SK-N-SH (cell line): ENCODE measurements around the gene MBLAC1. TPM values are rescaled to one million over a fixed set of nuclear protein-coding genes. Genes with fewer than 3 reads are reported as not detected.

ENCODE experiments used
- CTCF ChIA-PET: fragments of 300-600, 350-600 bp; formaldehyde crosslinking; extraction: SDS; loops from one replicate; lab custom pipeline; 2021; lab: Yijun Ruan, JAX
- POLR2A ChIA-PET: fragments of 350-600 bp; sonication (Branson Sonifier 250); formaldehyde crosslinking; extraction: SDS; loops from one replicate; lab custom pipeline; 2020; ENCODE audit warnings: antibody characterized with exemption, inconsistent platforms; lab: Yijun Ruan, JAX
- DNase-seq: peaks from one replicate; pipeline ENCODE4 v3.0.0; 2012
- H2AFZ ChIP-seq: fragments of 200-600 bp; sonication (generic); 2 replicates; pipeline ENCODE4 v1.8.1; 2016; ENCODE audit warnings: antibody characterized with exemption, mild to moderate bottlenecking, low read depth
- H3F3A ChIP-seq: fragments of 200-600 bp; sonication (generic); replicated peaks from 2 replicates; pipeline ENCODE3; 2016; ENCODE audit warnings: antibody characterized with exemption, mild to moderate bottlenecking; ENCODE audit not compliant: insufficient read depth
- H3K27ac ChIP-seq, 2 experiments: fragments of 200-500 bp in 1 of 2; fragments of 200-600 bp in 1 of 2; sonication (Bioruptor generic) in 1 of 2; sonication (generic), shearing (Covaris generic) in 1 of 2; 2 replicates each; pipeline versions ENCODE4 v1.5.1 to v1.6.1; 2014 to 2016; ENCODE audit warnings: low read depth in 2 of 2, inconsistent platforms in 1 of 2, low read length in 1 of 2, mild to moderate bottlenecking in 1 of 2, mixed read lengths in 1 of 2
- H3K27me3 ChIP-seq: fragments of 200-600 bp; sonication (generic), shearing (Covaris generic); 2 replicates; pipeline ENCODE4 v1.6.1; 2016; ENCODE audit warnings: mixed run types; ENCODE audit not compliant: insufficient read depth
- H3K36me3 ChIP-seq, 2 experiments: fragments of 200-500 bp in 1 of 2; fragments of 200-600 bp in 1 of 2; sonication (Bioruptor generic) in 1 of 2; sonication (generic) in 1 of 2; replicated peaks in 1 of 2; 2 replicates each; pipeline versions ENCODE3 to v1.5.1; 2014 to 2016; ENCODE audit warnings: low read length in 1 of 2, mild to moderate bottlenecking in 1 of 2; ENCODE audit not compliant: insufficient read depth in 2 of 2, control insufficient read depth in 1 of 2
- H3K4me1 ChIP-seq, 2 experiments: fragments of 200-500 bp in 1 of 2; fragments of 200-600 bp in 1 of 2; sonication (Bioruptor generic) in 1 of 2; sonication (generic), shearing (Covaris generic) in 1 of 2; 2 replicates each; pipeline versions ENCODE4 v1.5.1 to v1.6.1; 2014 to 2016; ENCODE audit warnings: low read depth in 1 of 2, low read length in 1 of 2, mixed run types in 1 of 2; ENCODE audit not compliant: insufficient read depth in 2 of 2, control insufficient read depth in 1 of 2
- H3K4me2 ChIP-seq: fragments of 200-600 bp; sonication (generic), shearing (Covaris generic); 2 replicates; pipeline ENCODE4 v1.6.1; 2017; ENCODE audit warnings: mixed run types
- H3K4me3 ChIP-seq, 2 experiments: fragments of 200-500 bp in 1 of 2; fragments of 200-600 bp in 1 of 2; sonication (Bioruptor generic) in 1 of 2; sonication (generic), shearing (Covaris generic) in 1 of 2; 2 replicates each; pipeline versions ENCODE4 v1.5.1 to v1.8.1; 2014 to 2016; ENCODE audit warnings: low read depth in 2 of 2, inconsistent platforms in 1 of 2, low read length in 1 of 2, mild to moderate bottlenecking in 1 of 2, mixed read lengths in 1 of 2, moderate library complexity in 1 of 2
- H3K79me2 ChIP-seq: fragments of 200-600 bp; sonication (generic); 2 replicates; pipeline ENCODE4 v1.8.1; 2017; ENCODE audit warnings: mild to moderate bottlenecking; ENCODE audit not compliant: insufficient read depth
- H3K9ac ChIP-seq: fragments of 200-600 bp; sonication (generic); 2 replicates; pipeline ENCODE4 v1.6.1; 2017; ENCODE audit warnings: mixed run types
- H3K9me2 ChIP-seq: fragments of 200-600 bp; sonication (generic); 2 replicates; pipeline ENCODE4 v1.6.1; 2017; ENCODE audit warnings: mixed run types
- H3K9me3 ChIP-seq: fragments of 200-600 bp; sonication (generic); 2 replicates; pipeline ENCODE4 v1.6.1; 2017; ENCODE audit warnings: mixed run types, mild to moderate bottlenecking, moderate library complexity
- H4K20me1 ChIP-seq: fragments of 200-600 bp; sonication (generic); 2 replicates; pipeline ENCODE4 v1.6.1; 2017; ENCODE audit warnings: mild to moderate bottlenecking, mixed run types; ENCODE audit not compliant: insufficient read depth
- CHD2 ChIP-seq: fragments of 150-350 bp; IDR thresholded peaks from 2 replicates; pipeline ENCODE4 v1.6.1; 2018; ENCODE audit warnings: low read length; ENCODE audit not compliant: partially characterized antibody
- EP300 ChIP-seq, 2 experiments: IDR thresholded peaks; 2 replicates each; pipeline versions ENCODE4 v1.4.0 to v1.6.1; 2012; ENCODE audit warnings: borderline replicate concordance in 1 of 2, low read depth in 1 of 2, low read length in 1 of 2
- FOXM1 ChIP-seq: IDR thresholded peaks from 2 replicates; pipeline ENCODE4 v1.4.0; 2012; ENCODE audit warnings: low read depth, mild to moderate bottlenecking
- GABPA ChIP-seq: IDR thresholded peaks from 2 replicates; pipeline ENCODE4 v1.4.0; 2012; ENCODE audit warnings: low read depth, mild to moderate bottlenecking
- JUND ChIP-seq: IDR thresholded peaks from 2 replicates; pipeline ENCODE4 v1.4.0; 2012
- MEF2A ChIP-seq: IDR thresholded peaks from 2 replicates; pipeline ENCODE4 v1.4.0; 2012; ENCODE audit warnings: low read depth, borderline replicate concordance
- MXI1 ChIP-seq: IDR thresholded peaks from 2 replicates; pipeline ENCODE4 v1.6.1; 2012; ENCODE audit warnings: mild to moderate bottlenecking, low read depth, low read length, improper control_type of control experiment
- POLR2AphosphoS5 ChIP-seq: IDR thresholded peaks from 2 replicates; pipeline ENCODE4 v1.6.1; 2012; ENCODE audit warnings: low read depth, low read length
- SIN3A ChIP-seq: IDR thresholded peaks from 2 replicates; pipeline ENCODE4 v1.6.1; 2012; ENCODE audit warnings: low read depth, mild to moderate bottlenecking, low read length, moderate library complexity, borderline replicate concordance
- WGBS: methylation state at CpG from one replicate; pipeline ENCODE4 v1.1.6; 2017; ENCODE audit warnings: low lambda C conversion rate; 5-methylcytosine and 5-hydroxymethylcytosine counted together
- polyA plus RNA-seq, 3 experiments: library from polyadenylated mRNA; depleted of rRNA; stranded (reverse); fragments of >200 nt; gene quantifications; 2 replicates each; pipeline ENCODE4 v1.2.3, GENCODE V29; 2012
- TF ChIP-seq, protein P1 (sequence below): IDR thresholded peaks from 2 replicates; pipeline ENCODE4 v1.4.0; 2012; ENCODE audit warnings: low read depth
- TF ChIP-seq, protein P2 (sequence below): IDR thresholded peaks from 2 replicates; pipeline ENCODE4 v1.4.0; 2012; ENCODE audit warnings: low read depth, borderline replicate concordance
- TF ChIP-seq, protein P3 (sequence below): IDR thresholded peaks from 2 replicates; pipeline ENCODE4 v1.4.0; 2012; ENCODE audit warnings: low read depth, borderline replicate concordance
- TF ChIP-seq, protein P4 (sequence below): fragments of 150-350 bp; IDR thresholded peaks from 2 replicates; pipeline ENCODE4 v1.6.1; 2016; ENCODE audit warnings: mild to moderate bottlenecking, low read depth, low read length
- TF ChIP-seq, protein P5 (sequence below): IDR thresholded peaks from 2 replicates; pipeline ENCODE4 v1.6.1; 2012; ENCODE audit warnings: mild to moderate bottlenecking, low read depth, low read length, moderate library complexity

Gene MBLAC1
- polyA plus RNA-seq, 1 of the 3 experiments (the other 2 are of a cell fraction), result 4.4 TPM

DNA sequence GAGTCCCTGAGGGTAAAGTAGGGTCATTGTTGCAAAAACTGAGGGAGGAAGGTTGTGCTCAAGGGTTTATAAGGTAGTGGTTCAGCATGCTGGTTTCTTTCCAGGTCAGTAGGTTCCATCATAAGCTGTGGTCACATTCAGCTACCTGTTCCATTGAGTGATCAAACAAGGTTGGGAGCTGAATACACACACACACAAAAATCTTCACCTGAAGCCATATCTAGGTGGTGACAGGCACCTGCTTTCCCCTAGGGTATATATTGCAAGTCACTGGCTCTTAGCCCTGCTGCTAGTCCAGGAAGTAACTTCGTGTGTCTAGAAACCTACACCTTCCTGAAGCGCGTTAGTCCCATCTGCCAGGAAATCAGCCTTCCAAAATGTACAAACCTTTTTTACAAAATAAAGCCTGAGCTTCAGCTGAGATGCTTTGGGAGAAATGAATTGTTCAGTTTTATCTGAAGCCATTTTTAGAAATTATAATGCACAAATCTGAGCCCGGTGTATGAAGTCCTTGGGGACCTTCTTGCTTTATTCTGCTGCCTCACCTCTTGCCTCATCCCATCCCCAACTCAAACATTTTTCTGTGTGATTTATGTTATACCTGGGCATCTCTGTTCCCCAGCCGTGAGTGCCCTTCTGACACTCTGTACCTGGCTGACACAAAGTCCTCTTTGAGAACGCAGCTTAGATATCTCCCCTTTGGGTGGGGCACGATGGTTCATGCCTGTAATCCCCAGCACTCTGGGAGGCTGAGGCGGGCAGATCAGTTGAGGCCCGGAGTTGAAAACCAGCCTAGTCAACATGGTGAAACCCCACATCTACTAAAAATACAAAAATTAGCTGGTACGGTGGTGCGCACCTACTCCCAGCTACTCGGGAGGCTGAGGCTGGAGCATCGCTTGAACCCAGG lies 11.3 kb downstream of the MBLAC1 start:
- ChIA-PET CTCF (interaction anchor here (2.0 to 13.6 kb wide), 3 partner anchors 8 to 77 kb away, joined by 6 to 262 read pairs (median 77); partner anchors contain the start of gene PVRIG), POLR2A (no interaction called here)
- Histone ChIP-seq H3K27ac (no peak overlapping the region), H2AFZ (no peak overlapping the region), H3K9me2 (no peaks in the 10 kb centered on the region), H3K36me3 (no peaks in the 10 kb centered on the region), H3K9ac (no peak overlapping the region), H3K4me2 (no peak overlapping the region), H3K79me2 (no peaks in the 10 kb centered on the region), H3K4me3 (no peak overlapping the region), H3K27me3 (no peaks in the 10 kb centered on the region), H4K20me1 (no peaks in the 10 kb centered on the region), H3F3A (peaks cover 7% of the 10 kb centered on the region), H3K9me3 (no peaks in the 10 kb centered on the region), H3K4me1 (no peaks in the 10 kb centered on the region)
- WGBS, result 80% methylated on average over 13 of the region's 13 CpGs
- DNase-seq, result no peak
- TF ChIP-seq MEF2A (no peak), SIN3A (no peak), POLR2AphosphoS5 (no peak), GABPA (no peak), MXI1 (no peak)
- TF ChIP-seq, protein P1, sequence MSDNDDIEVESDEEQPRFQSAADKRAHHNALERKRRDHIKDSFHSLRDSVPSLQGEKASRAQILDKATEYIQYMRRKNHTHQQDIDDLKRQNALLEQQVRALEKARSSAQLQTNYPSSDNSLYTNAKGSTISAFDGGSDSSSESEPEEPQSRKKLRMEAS, result no peak
- TF ChIP-seq, protein P2, sequence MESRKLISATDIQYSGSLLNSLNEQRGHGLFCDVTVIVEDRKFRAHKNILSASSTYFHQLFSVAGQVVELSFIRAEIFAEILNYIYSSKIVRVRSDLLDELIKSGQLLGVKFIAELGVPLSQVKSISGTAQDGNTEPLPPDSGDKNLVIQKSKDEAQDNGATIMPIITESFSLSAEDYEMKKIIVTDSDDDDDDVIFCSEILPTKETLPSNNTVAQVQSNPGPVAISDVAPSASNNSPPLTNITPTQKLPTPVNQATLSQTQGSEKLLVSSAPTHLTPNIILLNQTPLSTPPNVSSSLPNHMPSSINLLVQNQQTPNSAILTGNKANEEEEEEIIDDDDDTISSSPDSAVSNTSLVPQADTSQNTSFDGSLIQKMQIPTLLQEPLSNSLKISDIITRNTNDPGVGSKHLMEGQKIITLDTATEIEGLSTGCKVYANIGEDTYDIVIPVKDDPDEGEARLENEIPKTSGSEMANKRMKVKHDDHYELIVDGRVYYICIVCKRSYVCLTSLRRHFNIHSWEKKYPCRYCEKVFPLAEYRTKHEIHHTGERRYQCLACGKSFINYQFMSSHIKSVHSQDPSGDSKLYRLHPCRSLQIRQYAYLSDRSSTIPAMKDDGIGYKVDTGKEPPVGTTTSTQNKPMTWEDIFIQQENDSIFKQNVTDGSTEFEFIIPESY, result no peak
- TF ChIP-seq, protein P3, sequence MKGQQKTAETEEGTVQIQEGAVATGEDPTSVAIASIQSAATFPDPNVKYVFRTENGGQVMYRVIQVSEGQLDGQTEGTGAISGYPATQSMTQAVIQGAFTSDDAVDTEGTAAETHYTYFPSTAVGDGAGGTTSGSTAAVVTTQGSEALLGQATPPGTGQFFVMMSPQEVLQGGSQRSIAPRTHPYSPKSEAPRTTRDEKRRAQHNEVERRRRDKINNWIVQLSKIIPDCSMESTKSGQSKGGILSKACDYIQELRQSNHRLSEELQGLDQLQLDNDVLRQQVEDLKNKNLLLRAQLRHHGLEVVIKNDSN, result no peak
- TF ChIP-seq, protein P4, sequence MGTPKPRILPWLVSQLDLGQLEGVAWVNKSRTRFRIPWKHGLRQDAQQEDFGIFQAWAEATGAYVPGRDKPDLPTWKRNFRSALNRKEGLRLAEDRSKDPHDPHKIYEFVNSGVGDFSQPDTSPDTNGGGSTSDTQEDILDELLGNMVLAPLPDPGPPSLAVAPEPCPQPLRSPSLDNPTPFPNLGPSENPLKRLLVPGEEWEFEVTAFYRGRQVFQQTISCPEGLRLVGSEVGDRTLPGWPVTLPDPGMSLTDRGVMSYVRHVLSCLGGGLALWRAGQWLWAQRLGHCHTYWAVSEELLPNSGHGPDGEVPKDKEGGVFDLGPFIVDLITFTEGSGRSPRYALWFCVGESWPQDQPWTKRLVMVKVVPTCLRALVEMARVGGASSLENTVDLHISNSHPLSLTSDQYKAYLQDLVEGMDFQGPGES, result no peak

DNA sequence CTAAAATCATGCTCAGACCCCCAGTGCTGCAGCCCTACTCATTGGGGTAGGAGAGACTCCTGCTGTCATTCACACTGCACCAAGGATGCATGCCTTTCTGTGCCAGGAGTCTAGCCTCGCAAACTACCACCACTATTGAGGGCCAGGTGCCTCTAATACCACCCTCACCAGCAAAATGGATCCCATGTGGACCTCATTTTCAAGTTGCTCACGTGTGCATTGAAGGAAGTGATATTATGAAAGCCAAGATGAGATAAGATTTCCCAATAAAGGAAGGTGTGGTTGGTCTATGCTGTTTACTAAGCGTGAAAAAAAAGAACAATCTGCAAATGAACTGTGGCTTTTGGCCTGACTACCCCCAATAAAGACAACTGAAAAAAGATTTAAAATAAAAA lies 14.8 kb downstream of the MBLAC1 start:
- no peak overlapping the region for H3K4me3 ChIP-seq
- WGBS, result 75% methylated on average over 3 of the region's 3 CpGs
- no peaks in the 10 kb centered on the region for H3K79me2 ChIP-seq
- peaks cover 1% of the 10 kb centered on the region for H3F3A ChIP-seq
- CTCF ChIA-PET, result interaction anchor here (1.2 to 5.7 kb wide), 2 partner anchors 11 to 49 kb away, joined by 4 to 77 read pairs; no protein-coding TSS in a partner anchor
- H3K9me2 ChIP-seq, result no peaks in the 10 kb centered on the region
- POLR2A ChIA-PET, result no interaction called here
- DNase-seq, result no peak
- H3K27ac ChIP-seq, result no peak overlapping the region
- H3K9ac ChIP-seq, result no peak overlapping the region
- H3K4me1 ChIP-seq, result no peaks in the 10 kb centered on the region
- no peak overlapping the region for H3K4me2 ChIP-seq
- H3K27me3 ChIP-seq, result no peaks in the 10 kb centered on the region
- H4K20me1 ChIP-seq, result no peaks in the 10 kb centered on the region
- H2AFZ ChIP-seq, result no peak overlapping the region
- no peaks in the 10 kb centered on the region for H3K36me3 ChIP-seq
- no peaks in the 10 kb centered on the region for H3K9me3 ChIP-seq
- TF ChIP-seq, protein P4, result no peak
- TF ChIP-seq EP300 (IDR thresholded peaks at IDR 0.05; ENCODE audit: borderline replicate concordance in 1 of 2, low read depth in 1 of 2, low read length in 1 of 2) (no peak), SIN3A (no peak), CHD2 (no peak), FOXM1 (no peak), JUND (no peak)
- TF ChIP-seq, protein P5, sequence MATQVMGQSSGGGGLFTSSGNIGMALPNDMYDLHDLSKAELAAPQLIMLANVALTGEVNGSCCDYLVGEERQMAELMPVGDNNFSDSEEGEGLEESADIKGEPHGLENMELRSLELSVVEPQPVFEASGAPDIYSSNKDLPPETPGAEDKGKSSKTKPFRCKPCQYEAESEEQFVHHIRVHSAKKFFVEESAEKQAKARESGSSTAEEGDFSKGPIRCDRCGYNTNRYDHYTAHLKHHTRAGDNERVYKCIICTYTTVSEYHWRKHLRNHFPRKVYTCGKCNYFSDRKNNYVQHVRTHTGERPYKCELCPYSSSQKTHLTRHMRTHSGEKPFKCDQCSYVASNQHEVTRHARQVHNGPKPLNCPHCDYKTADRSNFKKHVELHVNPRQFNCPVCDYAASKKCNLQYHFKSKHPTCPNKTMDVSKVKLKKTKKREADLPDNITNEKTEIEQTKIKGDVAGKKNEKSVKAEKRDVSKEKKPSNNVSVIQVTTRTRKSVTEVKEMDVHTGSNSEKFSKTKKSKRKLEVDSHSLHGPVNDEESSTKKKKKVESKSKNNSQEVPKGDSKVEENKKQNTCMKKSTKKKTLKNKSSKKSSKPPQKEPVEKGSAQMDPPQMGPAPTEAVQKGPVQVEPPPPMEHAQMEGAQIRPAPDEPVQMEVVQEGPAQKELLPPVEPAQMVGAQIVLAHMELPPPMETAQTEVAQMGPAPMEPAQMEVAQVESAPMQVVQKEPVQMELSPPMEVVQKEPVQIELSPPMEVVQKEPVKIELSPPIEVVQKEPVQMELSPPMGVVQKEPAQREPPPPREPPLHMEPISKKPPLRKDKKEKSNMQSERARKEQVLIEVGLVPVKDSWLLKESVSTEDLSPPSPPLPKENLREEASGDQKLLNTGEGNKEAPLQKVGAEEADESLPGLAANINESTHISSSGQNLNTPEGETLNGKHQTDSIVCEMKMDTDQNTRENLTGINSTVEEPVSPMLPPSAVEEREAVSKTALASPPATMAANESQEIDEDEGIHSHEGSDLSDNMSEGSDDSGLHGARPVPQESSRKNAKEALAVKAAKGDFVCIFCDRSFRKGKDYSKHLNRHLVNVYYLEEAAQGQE, result no peak
